CD14-positive monocyte (primary cell): ENCODE data around the gene PIP5K1C. TPM values are rescaled to one million over a fixed set of nuclear protein-coding genes. Genes with fewer than 3 reads are reported as not detected.

Experiments
- DNase-seq, 3 donors: peaks; one replicate each; pipeline ENCODE4 v3.0.0-alpha.2; 2011 to 2022
- H2AFZ ChIP-seq: 2 replicates; pipeline ENCODE4 v1.6.0; 2012; ENCODE audit warnings: mild to moderate bottlenecking, low read depth, low read length, inconsistent platforms; ENCODE audit not compliant: insufficient read depth, poor library complexity, severe bottlenecking
- H3K27ac ChIP-seq, 2 donors: 1 replicate in 1 of 2; 2 replicates in 1 of 2; pipeline ENCODE4 v1.5.1; 2012 to 2013; ENCODE audit warnings: low read length in 2 of 2, control low read depth in 1 of 2, inconsistent platforms in 1 of 2, low read depth in 1 of 2, mild to moderate bottlenecking in 1 of 2
- H3K27me3 ChIP-seq, 2 donors: one replicate each; pipeline versions ENCODE4 v1.6.0 to v1.6.1; 2011 to 2013; ENCODE audit warnings: low read length in 2 of 2; ENCODE audit not compliant: control insufficient read depth in 2 of 2, insufficient read depth in 2 of 2
- H3K36me3 ChIP-seq, 2 donors: replicated peaks in 1 of 2; 1 replicate in 1 of 2; 2 replicates in 1 of 2; pipeline versions ENCODE4 v1.5.1 to v1.6.1; 2012 to 2013; ENCODE audit warnings: low read length in 2 of 2, control low read depth in 1 of 2, inconsistent platforms in 1 of 2, mild to moderate bottlenecking in 1 of 2; ENCODE audit not compliant: insufficient read depth in 2 of 2, control insufficient read depth in 1 of 2
- H3K4me1 ChIP-seq, 2 donors: 1 replicate in 1 of 2; 2 replicates in 1 of 2; pipeline versions ENCODE4 v1.5.1 to v1.6.1; 2012 to 2013; ENCODE audit warnings: low read length in 2 of 2, control low read depth in 1 of 2, inconsistent platforms in 1 of 2, mild to moderate bottlenecking in 1 of 2, moderate library complexity in 1 of 2; ENCODE audit not compliant: insufficient read depth in 2 of 2, control insufficient read depth in 1 of 2
- H3K4me2 ChIP-seq: replicated peaks from 2 replicates; pipeline ENCODE3; 2012; ENCODE audit warnings: low read length, moderate library complexity, mild to moderate bottlenecking; ENCODE audit not compliant: poor library complexity, severe bottlenecking; ENCODE audit errors: extremely low read depth
- H3K4me3 ChIP-seq, 3 experiments: fragments of 200-600 bp in 1 of 3; sonication (generic) in 1 of 3; replicated peaks in 1 of 3; 1 replicate in 2 of 3; 2 replicates in 1 of 3; pipeline ENCODE4 v1.5.1; 2011 to 2013; ENCODE audit warnings: low read length in 3 of 3, mild to moderate bottlenecking in 3 of 3, control low read depth in 2 of 3, low read depth in 2 of 3, inconsistent platforms in 1 of 3, moderate library complexity in 1 of 3
- H3K79me2 ChIP-seq: 2 replicates; pipeline ENCODE4 v1.6.0; 2012; ENCODE audit warnings: mild to moderate bottlenecking, control low read depth, inconsistent platforms, low read length, moderate library complexity; ENCODE audit not compliant: insufficient read depth
- H3K9ac ChIP-seq: 2 replicates; pipeline ENCODE4 v1.6.0; 2017; ENCODE audit warnings: low read length, mild to moderate bottlenecking; ENCODE audit not compliant: insufficient read depth, poor library complexity, severe bottlenecking
- H3K9me3 ChIP-seq, 2 donors: replicated peaks in 1 of 2; 1 replicate in 1 of 2; 2 replicates in 1 of 2; pipeline versions ENCODE4 v1.5.1 to v1.6.1; 2012 to 2013; ENCODE audit warnings: low read length in 2 of 2, control low read depth in 1 of 2; ENCODE audit not compliant: control insufficient read depth in 1 of 2, insufficient read depth in 1 of 2
- H4K20me1 ChIP-seq: 2 replicates; pipeline ENCODE4 v1.6.0; 2012; ENCODE audit warnings: mild to moderate bottlenecking, low read length, control low read depth, moderate library complexity; ENCODE audit not compliant: insufficient read depth
- H3K27ac Mint-ChIP-seq, 7 donors: one replicate each; pipeline ENCODE4 v1.8.0; 2020; ENCODE audit warnings: mild to moderate bottlenecking in 7 of 7, mixed read lengths in 7 of 7, moderate library complexity in 6 of 7, inconsistent platforms in 2 of 7
- H3K27me3 Mint-ChIP-seq, 3 donors: one replicate each; pipeline ENCODE4 v1.8.0; 2021 to 2022; ENCODE audit warnings: low read depth in 3 of 3, mild to moderate bottlenecking in 3 of 3, mixed read lengths in 3 of 3, moderate library complexity in 3 of 3, inconsistent platforms in 1 of 3
- H3K36me3 Mint-ChIP-seq, 2 donors: one replicate each; pipeline ENCODE4 v1.8.0; 2020; ENCODE audit warnings: mixed read lengths in 2 of 2, inconsistent platforms in 1 of 2, mild to moderate bottlenecking in 1 of 2
- H3K4me1 Mint-ChIP-seq: one replicate; pipeline ENCODE4 v1.8.0; 2020; ENCODE audit warnings: mild to moderate bottlenecking, mixed read lengths
- H3K4me3 Mint-ChIP-seq, 2 donors: one replicate each; pipeline ENCODE4 v1.8.0; 2020; ENCODE audit warnings: mild to moderate bottlenecking in 2 of 2, mixed read lengths in 2 of 2, moderate library complexity in 1 of 2
- H3K9me3 Mint-ChIP-seq, 7 donors: one replicate each; pipeline ENCODE4 v1.8.0; 2020 to 2022; ENCODE audit warnings: mixed read lengths in 7 of 7, mild to moderate bottlenecking in 6 of 7, moderate library complexity in 6 of 7, inconsistent platforms in 2 of 7
- WGBS: methylation state at CpG from one replicate; pipeline ENCODE4 v1.1.5; 2013; ENCODE audit warnings: missing lambda C conversion rate; ENCODE audit not compliant: insufficient coverage; 5-methylcytosine and 5-hydroxymethylcytosine counted together
- intact Hi-C, 2 donors: fragments of 100-400 bp; cut with micrococcal nuclease; formaldehyde crosslinking; loops; one replicate each; pipeline versions ENCODE4 v1.15.0 to v1.15.1; 2023
- polyA plus RNA-seq, 3 donors: library from polyadenylated mRNA; depleted of rRNA in 1 of 3; unstranded in 2 of 3; stranded (reverse) in 1 of 3; fragments of 300-500 nt in 2 of 3; fragments of >200 nt in 1 of 3; fragmentation: Illumina TruSeq in 2 of 3; gene quantifications; 1 replicate in 2 of 3; 2 replicates in 1 of 3; pipeline ENCODE4 v1.2.3, GENCODE V29; 2012 to 2021
- TF ChIP-seq, protein P1 (sequence below): fragments of 200-600 bp; IDR thresholded peaks from one replicate; pipeline ENCODE4 v1.8.0; 2022; ENCODE audit warnings: antibody characterized with exemption, mild to moderate bottlenecking

Gene PIP5K1C
- polyA plus RNA-seq, 3 donors: 6.5 to 19.5 (median 10.1) TPM

DNA sequence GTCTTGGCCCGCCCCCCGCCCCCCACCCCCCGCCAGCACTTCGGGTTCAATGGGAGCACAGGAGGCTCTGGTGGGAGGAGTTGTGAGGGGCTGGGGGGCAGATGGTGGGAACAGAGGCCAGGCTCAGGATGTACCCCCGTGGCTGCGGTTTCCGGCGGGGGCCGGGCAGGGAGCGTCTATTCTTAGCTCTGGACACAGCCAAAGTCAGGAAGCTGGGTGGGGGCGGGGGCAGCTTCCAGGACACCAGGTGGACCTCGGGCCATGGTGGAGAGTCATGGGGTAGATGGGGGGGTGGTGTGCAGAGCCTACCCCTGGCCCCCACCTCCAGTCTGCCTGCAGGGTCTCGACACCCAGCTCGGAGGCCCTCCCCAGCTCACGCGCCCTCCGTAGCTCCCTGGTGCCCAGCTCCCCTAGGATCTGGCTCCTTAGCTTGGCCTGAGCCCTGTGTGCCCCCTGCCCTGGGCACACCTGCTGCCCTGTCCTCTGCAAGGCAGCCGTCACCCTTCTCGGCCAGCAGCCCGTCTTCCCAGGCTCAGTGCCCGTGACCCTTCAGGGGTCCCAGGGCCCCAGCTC is 91.4 kb downstream of the PIP5K1C start:
- Histone ChIP-seq H3K27me3 (peaks cover 11 to 38% of the 10 kb centered on the region in 2 donors), H3K4me3 (no peak overlapping the region), H3K79me2 (no peaks in the 10 kb centered on the region), H3K9ac (no peak overlapping the region), H3K9me3 (peaks cover 0 to 5% of the 10 kb centered on the region in 2 donors), H3K36me3 (peaks cover 23 to 30% of the 10 kb centered on the region in 2 donors), H2AFZ (no peak overlapping the region), H4K20me1 (no peaks in the 10 kb centered on the region), H3K27ac (no peak overlapping the region), H3K4me2 (no peak overlapping the region), H3K4me1 (peaks cover 22 to 28% of the 10 kb centered on the region in 2 donors)
- H3K27me3 Mint-ChIP-seq: peaks cover 4 to 23% (median 20%) of the 10 kb centered on the region in 3 donors
- WGBS: under 1% methylated on average over 14 of the region's 21 CpGs
- DNase-seq: no peak
- H3K9me3 Mint-ChIP-seq: peaks cover 5 to 12% (median 8%) of the 10 kb centered on the region in 7 donors
- intact Hi-C loops: no loop called here
- peaks cover 18% of the 10 kb centered on the region for H3K4me1 Mint-ChIP-seq
- H3K27ac Mint-ChIP-seq: no peak overlapping the region
- TF ChIP-seq, protein P1, sequence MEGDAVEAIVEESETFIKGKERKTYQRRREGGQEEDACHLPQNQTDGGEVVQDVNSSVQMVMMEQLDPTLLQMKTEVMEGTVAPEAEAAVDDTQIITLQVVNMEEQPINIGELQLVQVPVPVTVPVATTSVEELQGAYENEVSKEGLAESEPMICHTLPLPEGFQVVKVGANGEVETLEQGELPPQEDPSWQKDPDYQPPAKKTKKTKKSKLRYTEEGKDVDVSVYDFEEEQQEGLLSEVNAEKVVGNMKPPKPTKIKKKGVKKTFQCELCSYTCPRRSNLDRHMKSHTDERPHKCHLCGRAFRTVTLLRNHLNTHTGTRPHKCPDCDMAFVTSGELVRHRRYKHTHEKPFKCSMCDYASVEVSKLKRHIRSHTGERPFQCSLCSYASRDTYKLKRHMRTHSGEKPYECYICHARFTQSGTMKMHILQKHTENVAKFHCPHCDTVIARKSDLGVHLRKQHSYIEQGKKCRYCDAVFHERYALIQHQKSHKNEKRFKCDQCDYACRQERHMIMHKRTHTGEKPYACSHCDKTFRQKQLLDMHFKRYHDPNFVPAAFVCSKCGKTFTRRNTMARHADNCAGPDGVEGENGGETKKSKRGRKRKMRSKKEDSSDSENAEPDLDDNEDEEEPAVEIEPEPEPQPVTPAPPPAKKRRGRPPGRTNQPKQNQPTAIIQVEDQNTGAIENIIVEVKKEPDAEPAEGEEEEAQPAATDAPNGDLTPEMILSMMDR: no peak
- H3K36me3 Mint-ChIP-seq: peaks cover 18 to 29% of the 10 kb centered on the region in 2 donors
- H3K4me3 Mint-ChIP-seq: no peak overlapping the region

DNA sequence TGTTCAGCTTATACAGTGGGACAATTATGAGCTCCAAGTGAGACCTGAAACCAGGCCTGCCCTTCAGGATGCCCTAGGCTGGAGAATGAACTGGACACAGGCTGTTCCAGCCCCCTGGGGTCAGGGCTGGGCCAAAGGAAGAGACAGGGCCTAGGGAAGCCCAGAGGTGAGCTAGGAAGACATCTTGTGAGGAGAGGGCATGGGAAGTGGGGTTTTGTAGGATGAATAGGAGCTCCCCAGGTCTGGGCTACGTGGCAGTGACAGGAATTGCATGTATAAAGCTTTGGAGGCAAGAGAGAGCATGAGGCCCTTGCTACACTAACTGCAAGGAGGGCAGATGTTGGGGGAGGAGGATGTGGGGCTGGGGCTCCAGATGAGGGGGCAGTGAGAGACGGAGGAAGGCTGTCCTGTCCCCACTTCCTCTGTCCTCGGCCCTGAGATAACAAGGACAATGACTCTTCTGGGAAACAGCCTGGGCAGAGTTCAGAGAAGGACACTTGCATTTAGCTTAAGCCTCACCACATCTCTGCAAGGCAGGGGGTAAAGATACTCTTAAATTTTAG is 92.1 kb downstream of the PIP5K1C start:
- Mint-ChIP-seq H3K4me1 (peaks cover 18% of the 10 kb centered on the region), H3K27me3 (peaks cover 4 to 23% (median 20%) of the 10 kb centered on the region in 3 donors), H3K27ac (peak overlapping the region in 4 of 7 donors; percentile 56 to 68 (median 60)), H3K36me3 (peaks cover 18 to 24% of the 10 kb centered on the region in 2 donors), H3K4me3 (peak overlapping the region; percentile 13 to 68), H3K9me3 (peaks cover 5 to 12% (median 8%) of the 10 kb centered on the region in 7 donors)
- no peaks in the 10 kb centered on the region for H3K79me2 ChIP-seq
- peaks cover 11 to 38% of the 10 kb centered on the region in 2 donors for H3K27me3 ChIP-seq
- peaks cover 18 to 23% of the 10 kb centered on the region in 2 donors for H3K36me3 ChIP-seq
- H3K27ac ChIP-seq: no peak overlapping the region
- H3K4me1 ChIP-seq: peaks cover 22 to 28% of the 10 kb centered on the region in 2 donors
- peak overlapping the region; percentile 65 for H3K4me2 ChIP-seq
- H2AFZ ChIP-seq: peak overlapping the region; percentile 16
- 0% methylated on average over 2 of the region's 3 CpGs for WGBS
- H3K9ac ChIP-seq: no peak overlapping the region
- intact Hi-C loops: no loop called here
- H3K4me3 ChIP-seq: no peak overlapping the region
- no peaks in the 10 kb centered on the region for H4K20me1 ChIP-seq
- DNase-seq: no peak
- TF ChIP-seq, protein P1: no peak
- peaks cover 0 to 5% of the 10 kb centered on the region in 2 donors for H3K9me3 ChIP-seq
